Tibial artery (tissue), 4 donors: ENCODE data around the gene VPS8.

Experiments used
- DNase-seq, 2 donors: peaks; one replicate each; pipeline ENCODE4 v3.0.0-alpha.2; 2019
- H3K27ac ChIP-seq, 2 donors: fragments of 200-600 bp; sonication (generic) in 1 of 2; 1 replicate in 1 of 2; 2 replicates in 1 of 2; pipeline ENCODE4 v1.5.1; 2018 to 2019; ENCODE audit warnings: mild to moderate bottlenecking in 1 of 2
- H3K27me3 ChIP-seq, 2 donors: fragments of 200-600 bp; sonication (generic) in 1 of 2; one replicate each; pipeline versions ENCODE4 v1.5.1 to v1.6.0; 2016 to 2019
- H3K36me3 ChIP-seq, 3 donors: fragments of 200-600 bp; sonication (generic) in 2 of 3; one replicate each; pipeline ENCODE4 v1.5.1; 2016 to 2019; ENCODE audit warnings: mild to moderate bottlenecking in 2 of 3
- H3K4me1 ChIP-seq, 4 donors: fragments of 200-600 bp; sonication (generic) in 2 of 4; 1 replicate in 3 of 4; 2 replicates in 1 of 4; pipeline ENCODE4 v1.5.1; 2016 to 2019
- H3K4me3 ChIP-seq, 2 donors: fragments of 200-600 bp; sonication (generic) in 1 of 2; 1 replicate in 1 of 2; 2 replicates in 1 of 2; pipeline ENCODE4 v1.5.1; 2018 to 2019; ENCODE audit warnings: mild to moderate bottlenecking in 2 of 2
- H3K9me3 ChIP-seq, 3 donors: fragments of 200-600 bp; sonication (generic) in 1 of 3; one replicate each; pipeline ENCODE4 v1.5.1; 2016 to 2019
- CTCF ChIP-seq, 2 experiments: fragments of 200-600 bp in 1 of 2; fragments of 450-650 bp in 1 of 2; IDR thresholded peaks; one replicate each; pipeline ENCODE4 v1.5.1; 2017 to 2019; ENCODE audit warnings: antibody characterized with exemption in 2 of 2, mild to moderate bottlenecking in 1 of 2, moderate library complexity in 1 of 2
- intact Hi-C: fragments of 100-400 bp; cut with DNase I; formaldehyde crosslinking; loops from one replicate; pipeline ENCODE4 v1.15.0; 2023; ENCODE audit warnings: low total_unique reads

VPS8 gene

GRCh38 chr3:184773283-184774186, 38.4 kb upstream of the VPS8 start:
- Histone ChIP-seq H3K4me3 (no peak overlapping the region), H3K4me1 (no peaks in the 10 kb centered on the region), H3K36me3 (no peaks in the 10 kb centered on the region), H3K9me3 (no peaks in the 10 kb centered on the region), H3K27me3 (peaks cover 0 to 20% of the 10 kb centered on the region in 2 donors), H3K27ac (peak overlapping the region; percentile 12 to 42)
- peak in 1 of 2 donors; percentile 66 for DNase-seq
- intact Hi-C loops, result no loop called here
- TF ChIP-seq CTCF (IDR thresholded peaks at IDR 0.05), result no peak

- intact Hi-C loops, result loop anchor here (1.0 to 5.0 kb wide), 2 partner anchors 50 to 216 kb away; partner anchors contain the start of gene EPHB3
- no peaks in the 10 kb centered on the region for H3K9me3 ChIP-seq
- peak; percentile 16 to 51 for DNase-seq
- no peak overlapping the region for H3K4me3 ChIP-seq
- H3K4me1 ChIP-seq, result no peaks in the 10 kb centered on the region
- no peaks in the 10 kb centered on the region for H3K36me3 ChIP-seq
- no peak overlapping the region for H3K27ac ChIP-seq
- H3K27me3 ChIP-seq, result peaks cover 0 to 24% of the 10 kb centered on the region in 2 donors
- no peak for TF ChIP-seq CTCF (IDR thresholded peaks at IDR 0.05)
Observed at GRCh38 chr3:184776916-184777315, 35.0 kb upstream of the VPS8 start.

- H3K36me3 ChIP-seq, result no peaks in the 10 kb centered on the region
- intact Hi-C loops, result loop anchor here (1.0 to 5.0 kb wide), 2 partner anchors 50 to 216 kb away; partner anchors contain the start of gene EPHB3
- H3K4me1 ChIP-seq, result no peaks in the 10 kb centered on the region
- no peak overlapping the region for H3K4me3 ChIP-seq
- H3K9me3 ChIP-seq, result no peaks in the 10 kb centered on the region
- TF ChIP-seq CTCF (IDR thresholded peaks at IDR 0.05), result peak; percentile 75 to 97
- peak; percentile 93 to 96 for DNase-seq
- H3K27ac ChIP-seq, result no peak overlapping the region
- peaks cover 0 to 24% of the 10 kb centered on the region in 2 donors for H3K27me3 ChIP-seq
Observed at GRCh38 chr3:184777566-184778356, 34.2 kb upstream of the VPS8 start.

GRCh38 chr3:184778426-184779332, 33.3 kb upstream of the VPS8 start:
- no peak for TF ChIP-seq CTCF (IDR thresholded peaks at IDR 0.05)
- no peaks in the 10 kb centered on the region for H3K36me3 ChIP-seq
- no peak overlapping the region for H3K27ac ChIP-seq
- H3K4me1 ChIP-seq, result no peaks in the 10 kb centered on the region
- no peaks in the 10 kb centered on the region for H3K9me3 ChIP-seq
- intact Hi-C loops, result loop anchor here (5.0 kb wide), 1 partner anchor 51 kb away; no protein-coding TSS in a partner anchor
- peaks cover 0 to 24% of the 10 kb centered on the region in 2 donors for H3K27me3 ChIP-seq
- H3K4me3 ChIP-seq, result no peak overlapping the region
- peak; percentile 13 to 58 for DNase-seq
